HepG2 (cell line): Measurements from ENCODE around the gene MIGA2. TPM values are rescaled to one million over a fixed set of nuclear protein-coding genes. Genes with fewer than 3 reads are reported as not detected.

ENCODE experiments used
- ATAC-seq: fragments of 200-7000 bp; cut with Tn5 transposase; 3 replicates; pipeline ENCODE4 v1.9.1; 2020; ENCODE audit warnings: mild to moderate bottlenecking, moderate library complexity
- BruUV-seq: library from RNA; stranded (reverse); fragments of 400-500 nt; replicated peaks from 2 replicates; lab custom pipeline; 2021; lab: Mats Ljungman, UMichigan
- CTCF ChIA-PET: fragments of 300-600 bp; formaldehyde crosslinking; extraction: SDS; loops from one replicate; lab custom pipeline; 2021; ENCODE audit warnings: low total read pairs, inconsistent platforms, low intra/inter-chr PET ratio; lab: Yijun Ruan, JAX
- POLR2A ChIA-PET: fragments of 350-600 bp; sonication (Branson Sonifier 250); formaldehyde crosslinking; loops from one replicate; lab custom pipeline; 2020; ENCODE audit warnings: antibody characterized with exemption, inconsistent platforms; lab: Yijun Ruan, JAX
- DNase-seq: peaks from one replicate; pipeline ENCODE4 v3.0.0-alpha.2; 2015; ENCODE audit warnings: low spot score
- FAIRE-seq: peaks from 3 replicates; lab custom pipeline; 2011; peaks lifted over from hg19 to GRCh38; lab: Jason Lieb, UNC
- H2AFZ ChIP-seq: one replicate; pipeline ENCODE4 v1.6.1; 2011; ENCODE audit warnings: low read length, inconsistent platforms
- H3K27ac ChIP-seq: fragments of 300-600 bp; 3 replicates; pipeline ENCODE4 v1.8.0; 2011; ENCODE audit warnings: mixed run types, mild to moderate bottlenecking, mixed read lengths, low read length, inconsistent platforms; ENCODE audit not compliant: insufficient read depth; ENCODE audit errors: extremely low read length
- H3K27me3 ChIP-seq, 2 experiments: fragments of 200-600 bp in 1 of 2; 2 replicates in 1 of 2; 3 replicates in 1 of 2; pipeline versions ENCODE4 v1.6.0 to v1.8.0; 2011; ENCODE audit warnings: low read length in 2 of 2, mild to moderate bottlenecking in 2 of 2, moderate library complexity in 2 of 2, inconsistent platforms in 1 of 2; ENCODE audit not compliant: insufficient read depth in 2 of 2, control insufficient read depth in 1 of 2
- H3K36me3 ChIP-seq, 2 experiments: fragments of 200-600 bp in 1 of 2; replicated peaks in 1 of 2; 2 replicates in 1 of 2; 3 replicates in 1 of 2; pipeline versions ENCODE4 v1.5.1 to v1.8.0; 2011; ENCODE audit warnings: low read length in 2 of 2, inconsistent platforms in 1 of 2; ENCODE audit not compliant: insufficient read depth in 2 of 2, control insufficient read depth in 1 of 2
- H3K4me1 ChIP-seq: 2 replicates; pipeline ENCODE4 v1.5.1; 2012; ENCODE audit warnings: low read length, inconsistent platforms; ENCODE audit not compliant: insufficient read depth
- H3K4me2 ChIP-seq: 2 replicates; pipeline ENCODE4 v1.6.0; 2011; ENCODE audit warnings: low read depth, low read length, inconsistent platforms
- H3K4me3 ChIP-seq, 3 experiments: fragments of 200-600 bp in 1 of 3; sonication (generic), shearing (Covaris generic) in 1 of 3; replicated peaks in 1 of 3; 2 replicates each; pipeline ENCODE4 v1.5.1; 2011 to 2016; ENCODE audit warnings: low read length in 3 of 3, inconsistent platforms in 2 of 3, low read depth in 2 of 3, mild to moderate bottlenecking in 2 of 3, control low read depth in 1 of 3, mixed read lengths in 1 of 3; ENCODE audit not compliant: insufficient read depth in 1 of 3
- H3K79me2 ChIP-seq: one replicate; pipeline ENCODE4 v1.6.1; 2011; ENCODE audit warnings: low read length, inconsistent platforms; ENCODE audit not compliant: insufficient read depth
- H3K9ac ChIP-seq: 2 replicates; pipeline ENCODE4 v1.6.0; 2011; ENCODE audit warnings: mild to moderate bottlenecking, low read depth, low read length, inconsistent platforms; ENCODE audit not compliant: insufficient read depth
- H3K9me3 ChIP-seq: 2 replicates; pipeline ENCODE4 v1.5.1; 2012; ENCODE audit warnings: mild to moderate bottlenecking, low read length
- H4K20me1 ChIP-seq: 2 replicates; pipeline ENCODE4 v1.6.0; 2011; ENCODE audit warnings: inconsistent platforms, mild to moderate bottlenecking, low read length, moderate library complexity; ENCODE audit not compliant: insufficient read depth
- EEA1 ChIP-seq: sonication (generic); formaldehyde crosslinking; IDR thresholded peaks from 2 replicates; pipeline ENCODE4 v1.5.1; 2020; ENCODE audit warnings: mild to moderate bottlenecking, missing genetic modification reagents, borderline replicate concordance
- FOXJ3 ChIP-seq: sonication (generic); formaldehyde crosslinking; IDR thresholded peaks from 2 replicates; pipeline ENCODE4 v1.4.0; 2020; ENCODE audit warnings: missing genetic modification reagents, mild to moderate bottlenecking, borderline replicate concordance
- HNF4A ChIP-seq: sonication (generic); formaldehyde crosslinking; IDR thresholded peaks from 2 replicates; pipeline ENCODE4 v1.4.0; 2020; ENCODE audit warnings: missing genetic modification reagents
- KDM5B ChIP-seq: sonication (generic); formaldehyde crosslinking; IDR thresholded peaks from 2 replicates; pipeline ENCODE4 v1.4.0; 2020; ENCODE audit warnings: missing genetic modification reagents, mild to moderate bottlenecking, borderline replicate concordance
- MED8 ChIP-seq: sonication (generic); formaldehyde crosslinking; IDR thresholded peaks from 2 replicates; pipeline ENCODE4 v1.8.1; 2023; ENCODE audit warnings: mild to moderate bottlenecking, missing genetic modification reagents; ENCODE audit not compliant: insufficient replicate concordance
- SOX6 ChIP-seq, 2 experiments: fragments of 450-650 bp in 1 of 2; sonication (generic) in 1 of 2; formaldehyde crosslinking in 1 of 2; IDR thresholded peaks; 2 replicates each; pipeline versions ENCODE4 v1.4.0 to v1.6.1; 2017 to 2020; ENCODE audit warnings: antibody characterized with exemption in 1 of 2, mild to moderate bottlenecking in 1 of 2, missing genetic modification reagents in 1 of 2
- SRY ChIP-seq: sonication (generic); formaldehyde crosslinking; IDR thresholded peaks from 2 replicates; pipeline ENCODE4 v1.8.0; 2022; ENCODE audit warnings: mild to moderate bottlenecking, missing genetic modification reagents
- ZNF839 ChIP-seq: sonication (generic); formaldehyde crosslinking; IDR thresholded peaks from 2 replicates; pipeline ENCODE4 v1.4.0; 2020; ENCODE audit warnings: missing genetic modification reagents, mild to moderate bottlenecking, borderline replicate concordance
- ZNF883 ChIP-seq: sonication (generic); formaldehyde crosslinking; IDR thresholded peaks from 2 replicates; pipeline ENCODE4 v1.5.1; 2020; ENCODE audit warnings: mild to moderate bottlenecking, missing genetic modification reagents; ENCODE audit errors: not compliant biosample characterization
- WGBS: methylation state at CpG from one replicate; pipeline ENCODE4 v1.1.6; 2017; ENCODE audit warnings: low lambda C conversion rate; 5-methylcytosine and 5-hydroxymethylcytosine counted together
- in situ Hi-C: cut with HindIII; loops from 2 replicates; pipeline ENCODE4 v1.10.0; 2017; ENCODE audit warnings: low pct_unique_long_range_greater_than_20kb; ENCODE audit not compliant: extremely low pct_ligation_motif_present
- intact Hi-C: fragments of 100-400 bp; cut with micrococcal nuclease; formaldehyde crosslinking; loops from one replicate; pipeline ENCODE4 v1.10.0; 2022; ENCODE audit not compliant: unreplicated experiment
- polyA plus RNA-seq, 8 experiments: library from polyadenylated mRNA; depleted of rRNA in 3 of 8; stranded (reverse) in 7 of 8; unstranded in 1 of 8; fragments of >200 nt; fragmentation: Illumina TruSeq in 4 of 8; extraction: Trizol in 4 of 8; gene quantifications; 2 replicates each; pipeline versions ENCODE4 v1.2.1 to v1.2.3, GENCODE V29; 2011 to 2016; ENCODE audit warnings: low read depth in 4 of 8, missing spikeins in 1 of 8, mixed read lengths in 1 of 8; ENCODE audit not compliant: insufficient read depth in 1 of 8
- total RNA-seq, 5 experiments: library from RNA; depleted of rRNA; stranded (reverse); fragments of >200 nt; fragmentation: Illumina TruSeq; extraction: Trizol; gene quantifications; 2 replicates each; pipeline ENCODE4 v1.2.3, GENCODE V29; 2016; ENCODE audit warnings: low read depth in 1 of 5
- TF ChIP-seq, protein P1 (sequence below): sonication (generic); formaldehyde crosslinking; IDR thresholded peaks from 2 replicates; pipeline ENCODE4 v1.9.0; 2021; ENCODE audit warnings: missing genetic modification reagents, mild to moderate bottlenecking, borderline replicate concordance
- TF ChIP-seq, protein P2 (sequence below): sonication (generic); formaldehyde crosslinking; conservative IDR thresholded peaks from 2 replicates; pipeline ENCODE4 v1.8.1; 2023; ENCODE audit warnings: missing genetic modification reagents
- TF ChIP-seq, protein P3 (sequence below): sonication (generic); formaldehyde crosslinking; IDR thresholded peaks from 2 replicates; pipeline ENCODE4 v1.4.0; 2020; ENCODE audit warnings: mild to moderate bottlenecking, missing genetic modification reagents

MIGA2 gene
- total and polyA plus RNA-seq, 2 of the 13 experiments (the other 11 are each of a cell fraction or from before 2014, with no cell fraction given): 10.8 to 17.1 TPM

DNA sequence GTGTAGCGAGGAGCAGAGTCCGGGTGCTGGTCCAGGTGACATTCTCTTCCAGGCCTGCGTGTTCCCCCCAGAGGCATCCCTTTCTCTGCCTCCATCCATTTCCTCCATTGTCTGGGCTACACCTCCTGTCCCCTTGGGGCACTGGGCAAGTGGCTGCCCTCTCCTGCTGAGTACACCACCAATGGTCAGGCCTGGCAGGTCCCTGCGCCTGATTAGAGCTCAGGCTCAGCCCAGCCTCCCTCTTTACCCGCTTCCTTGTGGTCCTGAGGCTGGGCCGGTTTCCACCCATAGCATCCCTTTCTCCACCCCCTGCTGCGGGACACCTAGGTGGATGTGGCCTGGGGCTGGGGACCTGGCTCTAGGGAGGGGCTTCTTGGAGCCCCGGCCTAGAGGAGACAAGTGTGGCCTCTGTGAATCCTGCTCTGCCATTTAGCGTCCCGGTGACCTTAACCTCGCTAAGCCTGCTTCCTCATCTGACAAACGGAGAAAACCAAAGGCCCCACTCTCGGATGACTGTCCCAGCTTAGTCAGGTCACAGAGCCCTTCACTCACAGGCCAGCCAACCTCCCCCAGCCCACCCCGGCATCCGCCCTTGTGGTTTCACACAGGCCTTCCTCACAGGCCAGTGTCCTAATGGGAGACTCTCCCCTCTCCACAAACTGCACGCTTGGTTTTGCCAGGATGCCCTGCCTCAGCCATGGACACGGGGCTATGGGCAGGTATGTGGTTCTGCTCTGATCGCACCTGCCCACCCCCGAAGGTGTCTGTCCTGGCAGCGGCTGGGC, 57.4 kb downstream of the MIGA2 start (continued):
- TF ChIP-seq FOXJ3 (CRISPR knock-in tag) (no peak), SOX6 (IDR thresholded peaks at IDR 0.05) (no peak), SOX6 (CRISPR knock-in tag; IDR thresholded peaks at IDR 0.05) (no peak), MED8 (CRISPR knock-in tag) (no peak), SRY (CRISPR knock-in tag) (no peak), KDM5B (CRISPR knock-in tag) (no peak), EEA1 (CRISPR knock-in tag) (no peak)

DNA sequence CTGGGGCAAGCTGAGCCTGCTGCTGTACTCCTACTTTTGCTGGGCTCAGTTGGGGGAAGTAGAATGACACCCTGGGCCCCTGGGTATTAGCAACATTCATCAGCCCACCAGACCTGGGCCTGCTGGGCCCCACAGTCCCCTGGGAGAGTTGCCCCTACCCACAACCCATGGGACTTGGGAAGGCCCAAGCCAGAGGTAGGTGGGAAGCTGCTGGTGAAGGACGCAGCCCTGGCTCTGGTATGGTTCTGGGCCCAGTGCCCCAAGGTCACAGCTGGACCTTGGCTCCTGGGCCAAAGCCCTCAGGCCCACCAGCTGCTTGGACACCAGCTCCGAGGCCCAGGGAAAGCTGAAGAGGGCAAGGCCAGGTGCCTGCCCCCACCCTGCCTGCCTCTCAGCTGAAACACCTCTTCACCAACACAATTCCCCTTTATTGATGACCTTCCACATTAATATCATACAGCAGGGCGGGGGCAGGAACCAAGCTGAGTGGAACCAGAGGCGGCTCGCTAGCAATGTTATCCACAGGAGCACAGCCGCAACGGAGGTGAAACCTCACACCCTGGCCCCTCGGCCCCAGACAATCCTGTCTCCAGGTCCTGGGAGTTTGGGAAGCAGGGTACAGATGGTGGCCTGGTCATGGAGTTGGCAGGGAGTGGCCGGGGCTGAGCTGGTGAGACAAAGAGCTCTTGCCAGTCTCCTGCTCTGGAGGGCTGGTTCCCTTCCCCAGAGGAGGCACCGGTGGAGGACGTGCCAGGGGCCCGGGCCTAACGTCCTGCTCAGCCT, 58.2 kb downstream of the MIGA2 start:
- no peak for DNase-seq
- WGBS: 77% methylated on average over 7 of the region's 13 CpGs
- intact Hi-C loops (no loop called here), in situ Hi-C loops (no loop called here)
- no peak for FAIRE-seq
- ATAC-seq: peak; percentile 39
- H3K79me2 ChIP-seq: no peaks in the 10 kb centered on the region
- ChIA-PET POLR2A (interaction anchor here (1.2 to 2.3 kb wide), 3 partner anchors 9 to 15 kb away, joined by 4 to 11 read pairs (median 4); partner anchors contain the start of gene DOLPP1), CTCF (no interaction called here)
- no peaks in the 10 kb centered on the region for H3K27me3 ChIP-seq
- peaks cover 9% of the 10 kb centered on the region for H3K4me1 ChIP-seq
- H3K4me3 ChIP-seq: no peak overlapping the region
- H3K27ac ChIP-seq: no peak overlapping the region
- H3K36me3 ChIP-seq: peaks cover 3 to 10% of the 10 kb centered on the region in 2 experiments; a peak in 4 of 5 replicates
- no peak overlapping the region for H3K4me2 ChIP-seq
- no peak overlapping the region for H2AFZ ChIP-seq
- no peak overlapping the region for H3K9ac ChIP-seq
- no TSS peak for BruUV-seq
- H4K20me1 ChIP-seq: no peaks in the 10 kb centered on the region
- H3K9me3 ChIP-seq: no peaks in the 10 kb centered on the region
- TF ChIP-seq, protein P1, sequence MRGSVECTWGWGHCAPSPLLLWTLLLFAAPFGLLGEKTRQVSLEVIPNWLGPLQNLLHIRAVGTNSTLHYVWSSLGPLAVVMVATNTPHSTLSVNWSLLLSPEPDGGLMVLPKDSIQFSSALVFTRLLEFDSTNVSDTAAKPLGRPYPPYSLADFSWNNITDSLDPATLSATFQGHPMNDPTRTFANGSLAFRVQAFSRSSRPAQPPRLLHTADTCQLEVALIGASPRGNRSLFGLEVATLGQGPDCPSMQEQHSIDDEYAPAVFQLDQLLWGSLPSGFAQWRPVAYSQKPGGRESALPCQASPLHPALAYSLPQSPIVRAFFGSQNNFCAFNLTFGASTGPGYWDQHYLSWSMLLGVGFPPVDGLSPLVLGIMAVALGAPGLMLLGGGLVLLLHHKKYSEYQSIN (CRISPR knock-in tag): no peak
- TF ChIP-seq ZNF883 (CRISPR knock-in tag) (peak; percentile 16), HNF4A (CRISPR knock-in tag) (peak; percentile 49), ZNF839 (CRISPR knock-in tag) (no peak)
- TF ChIP-seq, protein P2, sequence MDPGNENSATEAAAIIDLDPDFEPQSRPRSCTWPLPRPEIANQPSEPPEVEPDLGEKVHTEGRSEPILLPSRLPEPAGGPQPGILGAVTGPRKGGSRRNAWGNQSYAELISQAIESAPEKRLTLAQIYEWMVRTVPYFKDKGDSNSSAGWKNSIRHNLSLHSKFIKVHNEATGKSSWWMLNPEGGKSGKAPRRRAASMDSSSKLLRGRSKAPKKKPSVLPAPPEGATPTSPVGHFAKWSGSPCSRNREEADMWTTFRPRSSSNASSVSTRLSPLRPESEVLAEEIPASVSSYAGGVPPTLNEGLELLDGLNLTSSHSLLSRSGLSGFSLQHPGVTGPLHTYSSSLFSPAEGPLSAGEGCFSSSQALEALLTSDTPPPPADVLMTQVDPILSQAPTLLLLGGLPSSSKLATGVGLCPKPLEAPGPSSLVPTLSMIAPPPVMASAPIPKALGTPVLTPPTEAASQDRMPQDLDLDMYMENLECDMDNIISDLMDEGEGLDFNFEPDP (CRISPR knock-in tag): 0 out of 2 replicates have a peak, but pooled peaks have one; percentile 23
- TF ChIP-seq, protein P3, sequence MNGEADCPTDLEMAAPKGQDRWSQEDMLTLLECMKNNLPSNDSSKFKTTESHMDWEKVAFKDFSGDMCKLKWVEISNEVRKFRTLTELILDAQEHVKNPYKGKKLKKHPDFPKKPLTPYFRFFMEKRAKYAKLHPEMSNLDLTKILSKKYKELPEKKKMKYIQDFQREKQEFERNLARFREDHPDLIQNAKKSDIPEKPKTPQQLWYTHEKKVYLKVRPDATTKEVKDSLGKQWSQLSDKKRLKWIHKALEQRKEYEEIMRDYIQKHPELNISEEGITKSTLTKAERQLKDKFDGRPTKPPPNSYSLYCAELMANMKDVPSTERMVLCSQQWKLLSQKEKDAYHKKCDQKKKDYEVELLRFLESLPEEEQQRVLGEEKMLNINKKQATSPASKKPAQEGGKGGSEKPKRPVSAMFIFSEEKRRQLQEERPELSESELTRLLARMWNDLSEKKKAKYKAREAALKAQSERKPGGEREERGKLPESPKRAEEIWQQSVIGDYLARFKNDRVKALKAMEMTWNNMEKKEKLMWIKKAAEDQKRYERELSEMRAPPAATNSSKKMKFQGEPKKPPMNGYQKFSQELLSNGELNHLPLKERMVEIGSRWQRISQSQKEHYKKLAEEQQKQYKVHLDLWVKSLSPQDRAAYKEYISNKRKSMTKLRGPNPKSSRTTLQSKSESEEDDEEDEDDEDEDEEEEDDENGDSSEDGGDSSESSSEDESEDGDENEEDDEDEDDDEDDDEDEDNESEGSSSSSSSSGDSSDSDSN (CRISPR knock-in tag): peak; percentile 45
